ENCODE results near the gene GLCCI1. TPM values are rescaled to one million over a fixed set of nuclear protein-coding genes. Genes with fewer than 3 reads are reported as not detected.

GLCCI1 gene
- total RNA-seq, 2 donors from 2014 or later = 3.4 to 3.8 TPM

DNA sequence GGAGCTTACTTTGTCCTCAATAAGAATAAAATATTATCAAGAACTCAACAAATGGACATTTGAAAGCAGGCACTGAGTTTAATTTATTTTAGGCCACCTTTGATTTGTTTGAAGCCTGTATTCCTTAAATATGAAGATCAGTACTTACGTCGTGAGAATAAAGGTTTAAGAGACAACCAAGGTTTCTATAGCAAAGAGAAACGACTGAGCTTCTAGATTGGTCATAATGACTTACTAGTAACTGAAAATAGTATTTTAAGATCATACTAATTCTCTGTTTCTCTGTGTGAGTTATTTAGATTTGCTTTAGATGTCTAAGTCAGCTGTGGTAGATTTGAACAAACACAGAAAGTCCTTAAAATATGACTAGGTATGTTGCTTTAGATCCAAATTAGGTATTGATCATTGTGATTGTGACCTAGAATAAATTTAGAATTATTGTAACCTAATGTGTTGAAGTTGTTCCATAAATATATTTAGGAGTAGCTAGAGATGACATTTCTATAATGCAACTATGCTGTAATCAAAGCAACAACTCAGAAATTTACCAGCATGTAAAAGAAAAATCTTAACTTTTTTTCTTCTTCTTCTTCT is 2.4 kb upstream of the GLCCI1 start:
- Histone ChIP-seq H3K36me3 (no peaks in the 10 kb centered on the region), H3K4me3 (no peak overlapping the region), H3K27ac (no peak overlapping the region), H3K27me3 (no peaks in the 10 kb centered on the region), H3K9me3 (no peaks in the 10 kb centered on the region), H3K4me1 (peaks cover 0 to 17% of the 10 kb centered on the region in 2 donors)
- no peak for DNase-seq (ENCODE audit: low spot score)
- TF ChIP-seq, protein P1, sequence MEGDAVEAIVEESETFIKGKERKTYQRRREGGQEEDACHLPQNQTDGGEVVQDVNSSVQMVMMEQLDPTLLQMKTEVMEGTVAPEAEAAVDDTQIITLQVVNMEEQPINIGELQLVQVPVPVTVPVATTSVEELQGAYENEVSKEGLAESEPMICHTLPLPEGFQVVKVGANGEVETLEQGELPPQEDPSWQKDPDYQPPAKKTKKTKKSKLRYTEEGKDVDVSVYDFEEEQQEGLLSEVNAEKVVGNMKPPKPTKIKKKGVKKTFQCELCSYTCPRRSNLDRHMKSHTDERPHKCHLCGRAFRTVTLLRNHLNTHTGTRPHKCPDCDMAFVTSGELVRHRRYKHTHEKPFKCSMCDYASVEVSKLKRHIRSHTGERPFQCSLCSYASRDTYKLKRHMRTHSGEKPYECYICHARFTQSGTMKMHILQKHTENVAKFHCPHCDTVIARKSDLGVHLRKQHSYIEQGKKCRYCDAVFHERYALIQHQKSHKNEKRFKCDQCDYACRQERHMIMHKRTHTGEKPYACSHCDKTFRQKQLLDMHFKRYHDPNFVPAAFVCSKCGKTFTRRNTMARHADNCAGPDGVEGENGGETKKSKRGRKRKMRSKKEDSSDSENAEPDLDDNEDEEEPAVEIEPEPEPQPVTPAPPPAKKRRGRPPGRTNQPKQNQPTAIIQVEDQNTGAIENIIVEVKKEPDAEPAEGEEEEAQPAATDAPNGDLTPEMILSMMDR (IDR thresholded peaks at IDR 0.05) = no peak

DNA sequence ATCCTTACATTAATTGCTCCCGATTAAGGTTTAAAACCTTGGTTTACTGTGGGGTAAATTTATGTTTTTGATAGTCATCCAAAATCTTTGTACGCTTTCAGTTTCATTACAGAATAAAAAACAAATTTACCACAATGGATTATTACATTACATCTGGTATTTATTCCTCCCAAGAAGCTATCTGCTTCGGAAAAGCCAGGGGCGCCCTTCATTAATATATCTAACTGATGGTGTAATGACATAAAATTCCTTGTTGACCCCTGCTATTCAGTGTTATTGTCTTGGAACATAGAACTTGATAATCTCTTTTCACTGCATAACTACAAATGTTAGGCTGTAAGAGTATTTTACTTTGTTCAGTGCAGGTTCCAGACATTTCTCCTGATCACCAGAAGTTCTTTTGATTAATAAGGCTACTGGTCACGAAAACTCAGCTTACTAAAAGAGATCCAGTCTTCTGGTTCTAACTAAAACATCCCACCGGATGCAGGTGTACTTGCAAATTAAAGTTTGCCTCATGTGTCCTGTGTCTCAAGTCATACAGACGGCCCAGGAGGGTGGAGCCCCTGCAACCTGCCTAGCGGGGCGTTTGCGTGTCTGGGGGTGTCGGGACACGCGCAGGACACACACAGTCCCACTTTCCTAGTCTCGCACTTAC is 581 bp upstream of the GLCCI1 start:
- no peaks in the 10 kb centered on the region for H3K36me3 ChIP-seq
- DNase-seq (ENCODE audit: low spot score) = no peak
- H3K27ac ChIP-seq = peak overlapping the region; percentile 92 to 98
- TF ChIP-seq, protein P1 (IDR thresholded peaks at IDR 0.05) = no peak
- H3K9me3 ChIP-seq = no peaks in the 10 kb centered on the region
- peaks cover 0 to 30% of the 10 kb centered on the region in 2 donors for H3K4me1 ChIP-seq
- H3K27me3 ChIP-seq = no peaks in the 10 kb centered on the region
- peak overlapping the region; percentile 91 to 98 for H3K4me3 ChIP-seq

DNA sequence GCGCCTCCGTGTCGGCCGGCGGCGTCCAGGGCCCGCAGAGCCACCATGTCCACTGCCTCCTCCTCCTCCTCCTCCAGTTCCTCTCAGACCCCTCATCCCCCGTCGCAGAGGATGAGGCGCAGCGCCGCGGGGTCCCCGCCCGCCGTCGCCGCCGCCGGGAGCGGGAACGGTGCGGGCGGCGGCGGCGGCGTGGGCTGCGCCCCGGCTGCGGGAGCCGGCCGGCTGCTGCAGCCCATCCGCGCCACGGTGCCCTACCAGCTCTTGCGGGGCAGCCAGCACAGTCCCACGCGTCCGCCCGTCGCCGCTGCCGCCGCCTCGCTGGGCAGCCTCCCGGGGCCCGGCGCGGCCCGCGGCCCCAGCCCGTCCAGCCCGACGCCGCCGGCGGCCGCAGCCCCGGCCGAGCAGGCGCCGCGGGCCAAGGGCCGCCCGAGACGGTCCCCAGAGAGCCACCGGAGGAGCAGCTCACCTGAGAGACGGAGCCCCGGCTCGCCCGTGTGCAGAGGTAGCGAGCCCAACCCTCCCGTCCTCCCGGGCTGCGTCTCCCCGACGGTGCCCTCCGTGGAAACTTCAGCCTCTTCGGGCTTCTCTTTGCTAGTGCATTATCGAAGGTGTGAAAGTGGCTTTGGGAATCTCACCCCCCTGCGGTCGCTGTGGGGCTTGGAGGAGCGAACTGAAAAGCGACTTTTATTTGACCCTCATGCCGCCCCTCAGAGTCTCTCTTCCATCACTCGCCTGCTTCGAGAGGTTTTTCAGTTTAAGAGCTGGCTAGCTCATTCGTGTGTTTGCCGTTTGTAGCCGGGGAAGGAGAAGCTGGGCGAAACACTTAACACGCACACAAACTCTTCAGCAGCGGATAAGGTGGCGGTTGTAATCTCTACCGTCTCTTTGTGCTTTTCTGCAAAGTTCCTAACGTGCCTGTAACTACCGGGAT is 975 bp downstream of the GLCCI1 start:
- H3K4me1 ChIP-seq = peaks cover 0 to 31% of the 10 kb centered on the region in 2 donors
- TF ChIP-seq, protein P1 (IDR thresholded peaks at IDR 0.05) = no peak
- H3K27me3 ChIP-seq = no peaks in the 10 kb centered on the region
- H3K4me3 ChIP-seq = peak overlapping the region; percentile 91 to 98
- peak overlapping the region; percentile 92 to 98 for H3K27ac ChIP-seq
- H3K9me3 ChIP-seq = no peaks in the 10 kb centered on the region
- DNase-seq (ENCODE audit: low spot score) = no peak
- no peaks in the 10 kb centered on the region for H3K36me3 ChIP-seq

DNA sequence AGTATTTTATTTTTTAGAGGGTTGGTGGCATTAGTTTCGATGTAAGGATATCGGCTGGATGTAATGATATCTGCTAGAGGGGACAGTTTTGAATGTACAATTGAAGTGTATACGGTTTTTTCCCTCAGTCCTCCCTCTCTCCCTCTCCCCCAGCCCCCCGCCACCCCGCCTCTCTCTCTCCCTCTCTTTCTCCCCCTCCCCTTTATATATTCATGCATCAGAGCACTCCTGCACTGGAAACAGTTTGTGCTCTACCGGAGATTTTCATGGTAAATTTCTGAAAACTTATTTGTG is 1.6 kb downstream of the GLCCI1 start:
- H3K9me3 ChIP-seq = no peaks in the 10 kb centered on the region
- TF ChIP-seq, protein P1 (IDR thresholded peaks at IDR 0.05) = no peak
- H3K36me3 ChIP-seq = no peaks in the 10 kb centered on the region
- no peaks in the 10 kb centered on the region for H3K27me3 ChIP-seq
- H3K27ac ChIP-seq = peak overlapping the region; percentile 67 to 69
- peak overlapping the region; percentile 91 to 98 for H3K4me3 ChIP-seq
- no peak for DNase-seq (ENCODE audit: low spot score)
- H3K4me1 ChIP-seq = peaks cover 0 to 31% of the 10 kb centered on the region in 2 donors

DNA sequence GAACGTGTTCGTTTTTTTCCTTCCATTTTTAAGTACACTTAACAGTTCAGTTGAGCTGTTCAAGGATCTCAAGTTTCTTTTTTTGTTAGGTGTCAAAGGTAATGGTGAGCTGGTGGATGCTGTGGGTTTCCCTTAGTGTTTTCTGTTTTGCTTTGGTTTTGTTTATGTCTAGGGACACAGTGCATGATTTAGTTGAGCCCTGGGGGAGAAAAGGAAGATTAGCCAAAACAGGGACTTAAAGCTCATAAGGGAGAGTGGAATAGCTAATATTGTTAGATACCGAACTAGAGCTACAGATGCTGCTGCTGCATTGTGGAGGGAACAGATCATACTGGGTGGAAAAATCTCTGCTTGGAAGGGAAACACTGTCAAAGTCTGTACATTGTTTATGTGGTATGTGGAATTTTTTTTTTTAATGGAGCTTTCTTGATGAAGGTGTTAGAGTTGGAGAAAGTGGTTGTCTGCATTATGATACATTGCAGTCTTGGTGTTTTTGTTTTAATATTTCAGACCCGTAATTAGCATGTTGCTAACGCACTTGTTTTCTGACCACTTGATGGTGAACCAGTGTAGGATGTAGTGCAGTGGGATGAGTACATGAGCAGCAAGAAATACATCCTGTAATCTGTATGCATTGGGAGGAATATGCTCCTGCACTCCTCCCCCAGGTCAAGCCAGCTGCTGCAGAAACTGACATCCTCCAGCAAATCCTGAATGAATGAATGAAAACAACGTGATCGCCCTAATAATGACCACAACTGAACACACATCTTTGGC is 2.1 kb downstream of the GLCCI1 start:
- Histone ChIP-seq H3K9me3 (no peaks in the 10 kb centered on the region), H3K4me1 (peaks cover 0 to 31% of the 10 kb centered on the region in 2 donors), H3K27ac (peak overlapping the region in 1 of 2 donors; percentile 69), H3K4me3 (peak overlapping the region; percentile 91 to 98), H3K36me3 (no peaks in the 10 kb centered on the region), H3K27me3 (no peaks in the 10 kb centered on the region)
- no peak for DNase-seq (ENCODE audit: low spot score)
- TF ChIP-seq, protein P1 (IDR thresholded peaks at IDR 0.05) = no peak
